Ascending aorta (tissue), 2 donors: ENCODE measurements around the gene DBN1. TPM values are rescaled to one million over a fixed set of nuclear protein-coding genes. Genes with fewer than 3 reads are reported as not detected.

Experiments used
- DNase-seq, 2 donors: peaks; one replicate each; pipeline ENCODE4 v3.0.0-alpha.2; 2019; ENCODE audit warnings: low spot score in 2 of 2
- H3K27ac ChIP-seq, 2 donors: fragments of 200-600 bp; sonication (generic); one replicate each; pipeline ENCODE4 v1.5.1; 2016 to 2017; ENCODE audit warnings: mild to moderate bottlenecking in 1 of 2
- H3K27me3 ChIP-seq: fragments of 200-600 bp; sonication (generic); one replicate; pipeline ENCODE4 v1.5.1; 2017
- H3K36me3 ChIP-seq, 2 donors: fragments of 200-600 bp; sonication (generic); one replicate each; pipeline ENCODE4 v1.5.1; 2016
- H3K4me1 ChIP-seq, 2 donors: fragments of 200-600 bp; sonication (generic); one replicate each; pipeline ENCODE4 v1.5.1; 2016 to 2017; ENCODE audit warnings: mild to moderate bottlenecking in 1 of 2
- H3K4me3 ChIP-seq, 2 donors: fragments of 200-600 bp; sonication (generic); one replicate each; pipeline ENCODE4 v1.5.1; 2016 to 2017; ENCODE audit warnings: mild to moderate bottlenecking in 1 of 2
- H3K9me3 ChIP-seq, 2 donors: fragments of 200-600 bp; sonication (generic); one replicate each; pipeline ENCODE4 v1.5.1; 2016
- CTCF ChIP-seq, 3 experiments: fragments of 200-600 bp in 2 of 3; fragments of 450-650 bp in 1 of 3; sonication (generic) in 2 of 3; IDR thresholded peaks; one replicate each; pipeline ENCODE4 v1.5.1; 2016 to 2019; ENCODE audit warnings: antibody characterized with exemption in 3 of 3, mild to moderate bottlenecking in 1 of 3, moderate library complexity in 1 of 3
- intact Hi-C: fragments of 100-400 bp; cut with DNase I; formaldehyde crosslinking; loops from one replicate; pipeline ENCODE4 v1.15.1; 2023
- total RNA-seq: library from RNA; depleted of rRNA; stranded (reverse); fragments of >200 nt; gene quantifications from one replicate; pipeline ENCODE4 v1.1.0, GENCODE V29; 2016

DBN1 gene
- total RNA-seq, 1 donor from 2014 or later = 151 TPM

- TF ChIP-seq CTCF (IDR thresholded peaks at IDR 0.05) = no peak
- intact Hi-C loops = no loop called here
- H3K9me3 ChIP-seq = no peaks in the 10 kb centered on the region
- H3K27me3 ChIP-seq = no peaks in the 10 kb centered on the region
- H3K27ac ChIP-seq = no peak overlapping the region
- H3K36me3 ChIP-seq = peaks cover 15 to 22% of the 10 kb centered on the region in 2 donors
- DNase-seq = no peak
- H3K4me1 ChIP-seq = peaks cover 17 to 21% of the 10 kb centered on the region in 2 donors
- H3K4me3 ChIP-seq = no peak overlapping the region
Observed at GRCh38 chr5:177443144-177443983, 30.1 kb downstream of the DBN1 start.

GRCh38 chr5:177442066-177442826 lies 31.2 kb downstream of the DBN1 start:
- Histone ChIP-seq H3K36me3 (peaks cover 15 to 24% of the 10 kb centered on the region in 2 donors), H3K4me1 (peaks cover 8 to 10% of the 10 kb centered on the region in 2 donors), H3K4me3 (no peak overlapping the region), H3K27me3 (no peaks in the 10 kb centered on the region), H3K27ac (no peak overlapping the region), H3K9me3 (no peaks in the 10 kb centered on the region)
- DNase-seq = no peak
- TF ChIP-seq CTCF (IDR thresholded peaks at IDR 0.05) = no peak
- intact Hi-C loops = no loop called here

- Histone ChIP-seq H3K9me3 (no peaks in the 10 kb centered on the region), H3K27ac (no peak overlapping the region), H3K4me3 (no peak overlapping the region), H3K4me1 (peaks cover 3 to 5% of the 10 kb centered on the region in 2 donors), H3K27me3 (no peaks in the 10 kb centered on the region), H3K36me3 (peaks cover 25 to 28% of the 10 kb centered on the region in 2 donors)
- no peak for TF ChIP-seq CTCF (IDR thresholded peaks at IDR 0.05)
- intact Hi-C loops = no loop called here
- no peak for DNase-seq
Observed at GRCh38 chr5:177440990-177441780, 32.2 kb downstream of the DBN1 start.

- Histone ChIP-seq H3K27ac (no peak overlapping the region), H3K27me3 (no peaks in the 10 kb centered on the region), H3K9me3 (no peaks in the 10 kb centered on the region), H3K4me1 (no peaks in the 10 kb centered on the region), H3K36me3 (peaks cover 31 to 36% of the 10 kb centered on the region in 2 donors), H3K4me3 (no peak overlapping the region)
- no peak for TF ChIP-seq CTCF (IDR thresholded peaks at IDR 0.05)
- intact Hi-C loops = no loop called here
- no peak for DNase-seq
Observed at GRCh38 chr5:177440211-177440989, 33.0 kb downstream of the DBN1 start.
